PC-9 (cell line): ENCODE results near the gene PBX1.

Experiments
- CTCF ChIP-seq: fragments of 200-600 bp; sonication (generic); conservative IDR thresholded peaks from 2 replicates; pipeline ENCODE4 v1.6.1; 2017; ENCODE audit warnings: mixed run types, antibody characterized with exemption, mild to moderate bottlenecking, moderate library complexity
- EZH2 ChIP-seq: fragments of 200-600 bp; sonication (generic); IDR thresholded peaks from 2 replicates; pipeline ENCODE4 v1.8.0; 2017; ENCODE audit warnings: antibody characterized with exemption, low read depth

GRCh38 chr1:164774819-164775654 lies 216.1 kb downstream of the PBX1 start:
- no peak for TF ChIP-seq CTCF
- no peak for TF ChIP-seq EZH2
